Right ventricle myocardium superior (tissue), 1 donor: ENCODE measurements around the gene CPT1C. TPM values are rescaled to one million over a fixed set of nuclear protein-coding genes. Genes with fewer than 3 reads are reported as not detected.

Experiments used
- ATAC-seq: fragments of 200-7000 bp; cut with Tn5 transposase; one replicate; pipeline ENCODE4 v1.9.1; 2020; ENCODE audit warnings: mild to moderate bottlenecking; ENCODE audit not compliant: poor library complexity
- DNase-seq: peaks from one replicate; pipeline ENCODE4 v3.0.0-alpha.2; 2020
- intact Hi-C: fragments of 100-400 bp; cut with DNase I; formaldehyde crosslinking; loops from one replicate; pipeline ENCODE4 v1.11.2; 2022
- total RNA-seq: library from RNA; stranded (reverse); fragmentation: NEBNext Ultra II Directional; extraction: Animal tissue kit (Norgen Biotek cat#: 25700); gene quantifications from one replicate; pipeline ENCODE4 v1.2.1, GENCODE V29; 2021
- donor health status: DM: no; HTN: yes; CAD: no; lungs with severe emphysema.

The CPT1C gene
- total RNA-seq, 1 donor from 2014 or later: 2.2 TPM

DNA sequence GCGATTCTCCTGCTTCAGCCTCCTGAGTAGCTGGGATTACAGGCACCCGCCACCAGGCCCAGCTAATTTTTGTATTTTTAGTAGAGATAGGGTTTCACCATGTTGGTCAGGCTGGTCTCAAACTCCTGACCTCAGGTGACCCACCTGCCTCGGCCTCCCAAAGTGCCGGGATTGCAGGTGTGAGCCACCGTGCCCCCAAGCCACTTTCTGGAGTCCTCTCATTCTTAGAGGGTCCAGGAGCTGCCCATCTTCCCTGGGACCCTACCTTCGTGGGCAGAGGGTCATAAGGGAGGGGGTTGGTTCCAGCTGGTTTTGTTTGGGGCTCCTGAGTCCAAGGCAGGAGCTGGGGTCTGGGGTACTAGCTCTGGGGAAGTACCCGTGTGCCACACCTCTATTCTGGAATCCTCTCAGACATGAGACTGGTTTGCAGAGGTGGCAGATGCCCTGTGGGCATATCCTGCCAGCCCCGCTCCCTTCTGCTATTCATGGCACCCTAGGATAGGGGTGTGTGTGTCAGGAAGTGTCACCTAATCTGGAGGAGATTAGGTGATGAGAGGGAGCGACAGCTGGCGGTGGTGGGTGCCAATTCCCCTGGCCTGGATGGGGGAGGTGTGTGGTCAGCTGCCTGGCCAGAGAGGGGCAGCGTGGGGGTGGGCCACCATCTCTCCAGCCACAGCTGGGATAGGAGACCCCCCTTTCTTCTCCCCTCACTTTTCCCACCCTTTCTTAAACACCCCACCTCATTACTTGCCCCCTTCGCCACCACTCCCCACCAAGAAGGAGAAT is 11.7 kb upstream of the CPT1C start:
- DNase-seq (no peak), ATAC-seq (no peak)
- intact Hi-C loops: loop anchor here (5.0 to 10.0 kb wide), 2 partner anchors 172 to 186 kb away; partner anchors contain the start of gene PNKP

DNA sequence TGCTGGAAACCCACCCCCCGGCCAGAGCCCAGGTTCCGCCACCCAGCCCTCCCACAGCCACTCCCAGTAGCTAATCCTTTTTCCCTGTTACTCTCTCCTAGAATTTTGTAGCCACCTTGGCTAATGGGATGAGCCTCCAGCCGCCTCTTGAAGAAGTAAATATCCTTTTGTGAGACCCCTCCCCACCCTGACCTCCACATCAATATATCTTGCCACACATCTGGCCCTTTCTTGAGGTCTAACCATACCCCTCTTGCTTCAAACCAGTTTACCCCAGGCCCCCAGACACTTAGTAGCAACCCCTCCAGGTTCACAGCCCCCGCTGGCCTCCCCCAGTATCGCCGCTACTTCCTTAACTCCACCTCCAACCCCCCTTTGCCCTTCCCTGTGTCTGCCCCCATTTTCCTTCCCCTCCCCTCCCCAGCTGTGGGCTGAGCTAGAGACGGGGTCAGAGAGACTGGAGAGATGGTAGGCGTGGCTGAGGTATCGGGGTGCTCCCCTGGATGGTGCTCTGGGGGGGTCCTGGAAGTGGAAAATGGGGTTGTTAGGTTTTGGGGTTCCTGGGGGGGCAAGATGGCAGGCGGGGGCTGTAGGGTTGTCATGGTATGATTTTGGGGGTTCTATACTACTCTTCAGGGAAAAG is 11.0 kb upstream of the CPT1C start:
- intact Hi-C loops: loop anchor here (5.0 to 10.0 kb wide), 2 partner anchors 173 to 185 kb away; partner anchors contain the start of gene PNKP
- ATAC-seq (no peak), DNase-seq (no peak)

GRCh38 chr19:49680421-49681351 is 10.2 kb upstream of the CPT1C start:
- intact Hi-C loops: no loop called here
- DNase-seq (peak; percentile 95), ATAC-seq (peak; percentile 29)

- ATAC-seq: no peak
- DNase-seq: no peak
- intact Hi-C loops: no loop called here
Observed at GRCh38 chr19:49681830-49682229, 9.1 kb upstream of the CPT1C start.

DNA sequence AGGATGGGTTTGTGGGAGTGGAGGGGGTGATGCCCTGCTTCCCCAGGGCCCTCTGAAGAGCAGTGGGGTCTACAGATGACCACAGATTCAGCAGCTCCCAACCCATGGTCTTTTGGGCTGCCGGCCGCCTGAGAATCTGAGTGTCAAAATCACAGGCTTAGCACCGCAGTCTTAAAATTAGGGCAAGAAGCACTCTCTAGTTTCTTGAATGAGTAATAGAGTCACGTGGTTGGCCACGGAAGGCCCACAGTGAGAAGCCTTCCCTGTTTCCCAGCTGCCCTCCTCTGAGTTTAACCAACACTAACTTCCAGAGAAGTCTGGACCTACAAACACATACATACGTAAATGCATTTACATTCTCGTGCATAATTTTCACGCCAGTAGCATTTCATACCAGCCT is 8.6 kb upstream of the CPT1C start:
- intact Hi-C loops: no loop called here
- no peak for ATAC-seq
- no peak for DNase-seq

GRCh38 chr19:49683814-49684250 is 7.1 kb upstream of the CPT1C start:
- intact Hi-C loops: no loop called here
- ATAC-seq (no peak), DNase-seq (no peak)

DNA sequence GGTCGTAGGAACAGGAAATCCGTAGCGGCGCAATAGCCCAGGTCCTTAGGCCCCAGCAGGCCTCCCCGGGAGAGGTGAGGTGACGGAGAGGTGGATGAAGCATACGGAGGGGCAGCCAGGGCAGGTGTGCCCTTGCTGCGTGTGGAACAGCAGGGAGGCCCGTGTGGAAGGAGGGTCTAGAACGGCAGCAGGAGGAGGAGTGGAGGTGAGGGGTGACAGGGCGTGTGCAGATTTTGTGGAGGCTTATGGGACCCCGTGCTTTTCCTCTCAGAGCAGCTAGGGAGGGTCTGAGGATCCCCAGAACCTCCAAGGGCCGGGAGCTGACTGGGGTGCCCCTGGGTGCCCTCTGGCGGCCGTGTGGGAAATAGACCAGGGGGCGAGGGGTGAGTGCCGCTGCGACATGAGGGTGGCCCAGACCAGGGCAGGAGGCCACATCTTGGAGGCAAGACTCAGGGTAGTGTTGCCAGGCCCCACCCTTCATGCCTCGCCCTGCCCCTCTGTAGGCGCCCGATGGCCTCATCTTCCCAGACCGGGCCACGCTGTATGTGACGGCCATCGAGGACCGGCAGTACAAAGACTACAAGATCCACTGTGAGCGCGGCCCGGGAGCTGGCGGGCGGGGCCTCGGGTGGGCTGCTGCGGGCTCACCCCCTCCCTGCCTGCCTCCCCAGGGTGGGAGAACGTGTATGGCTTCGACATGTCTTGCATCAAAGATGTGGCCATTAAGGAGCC is 6.5 kb upstream of the CPT1C start:
- DNase-seq: no peak
- intact Hi-C loops: no loop called here
- no peak for ATAC-seq

- intact Hi-C loops: no loop called here
- DNase-seq (no peak), ATAC-seq (no peak)
Observed at GRCh38 chr19:49684983-49685553, 5.8 kb upstream of the CPT1C start.

GRCh38 chr19:49685845-49686332 is 5.0 kb upstream of the CPT1C start:
- intact Hi-C loops: no loop called here
- no peak for DNase-seq
- ATAC-seq: no peak

DNA sequence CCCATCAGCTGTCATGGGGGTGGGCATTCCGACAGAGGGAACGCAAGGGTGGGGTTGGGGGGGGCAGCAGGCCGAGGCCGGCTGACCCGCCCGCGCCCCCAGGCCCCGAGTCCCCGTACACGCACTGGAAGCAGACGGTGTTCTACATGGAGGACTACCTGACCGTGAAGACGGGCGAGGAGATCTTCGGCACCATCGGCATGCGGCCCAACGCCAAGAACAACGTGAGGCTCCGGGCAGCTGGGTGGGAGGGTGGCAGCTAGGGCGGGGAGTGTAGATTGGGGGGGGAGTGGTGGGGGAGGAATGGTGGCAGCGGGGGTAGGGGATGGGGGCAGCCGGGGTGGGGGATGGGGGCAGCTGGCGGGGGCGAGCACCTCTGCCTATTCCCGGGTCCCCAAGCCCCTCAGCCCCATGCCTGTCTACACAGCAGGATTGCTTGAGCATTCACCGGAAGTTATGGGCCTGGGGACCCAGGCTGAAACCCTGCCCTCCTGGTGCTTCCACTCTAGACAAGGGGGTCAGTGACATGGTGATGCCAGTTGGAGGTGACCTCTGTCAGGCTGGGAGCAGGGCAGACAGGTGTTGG is 4.3 kb upstream of the CPT1C start:
- intact Hi-C loops: no loop called here
- ATAC-seq (no peak), DNase-seq (no peak)

- intact Hi-C loops: no loop called here
- ATAC-seq (no peak), DNase-seq (no peak)
Observed at GRCh38 chr19:49687150-49687549, 3.8 kb upstream of the CPT1C start.

- intact Hi-C loops: no loop called here
- ATAC-seq: no peak
- no peak for DNase-seq
Observed at GRCh38 chr19:49687566-49688316, 3.2 kb upstream of the CPT1C start.

DNA sequence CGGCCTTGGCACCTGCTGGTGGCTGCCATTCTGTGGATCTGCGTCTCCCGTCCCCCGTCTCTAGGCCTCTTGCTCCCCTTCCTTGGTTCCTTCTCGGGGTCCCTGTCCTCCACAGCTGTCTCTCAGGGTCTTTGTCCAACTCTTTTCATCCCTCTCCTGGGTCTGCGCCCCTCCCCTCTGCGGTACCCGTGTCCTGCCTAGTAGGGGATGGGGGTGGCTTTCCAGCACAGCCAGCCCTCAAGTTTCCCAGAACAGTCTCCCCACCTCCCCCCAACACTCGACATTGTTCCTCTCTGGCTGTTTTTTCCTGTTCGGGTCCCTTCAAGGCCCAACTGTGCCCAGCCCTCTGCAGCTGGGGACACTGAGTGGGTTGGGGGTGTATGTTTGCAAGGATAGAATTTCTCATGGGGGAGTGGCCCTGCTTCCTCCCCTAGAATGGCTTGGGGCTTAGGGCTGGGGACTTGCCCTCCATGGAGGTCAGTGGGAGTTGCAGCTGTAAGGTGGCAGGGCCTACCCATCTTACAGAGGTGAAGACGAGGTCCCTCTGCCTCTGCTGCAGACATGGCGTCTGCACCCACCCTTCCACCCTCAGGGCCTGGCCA is 2.3 kb upstream of the CPT1C start:
- no peak for DNase-seq
- intact Hi-C loops: no loop called here
- no peak for ATAC-seq

GRCh38 chr19:49689133-49690078 is 1.5 kb upstream of the CPT1C start, which contains the start of gene ADM5:
Gene ADM5, plus strand, starts transcription at chr19:49689594. Its CDS starts 244 bp downstream, at chr19:49689838.
- peak; percentile 54 for ATAC-seq
- intact Hi-C loops: no loop called here
- DNase-seq: peak; percentile 69

DNA sequence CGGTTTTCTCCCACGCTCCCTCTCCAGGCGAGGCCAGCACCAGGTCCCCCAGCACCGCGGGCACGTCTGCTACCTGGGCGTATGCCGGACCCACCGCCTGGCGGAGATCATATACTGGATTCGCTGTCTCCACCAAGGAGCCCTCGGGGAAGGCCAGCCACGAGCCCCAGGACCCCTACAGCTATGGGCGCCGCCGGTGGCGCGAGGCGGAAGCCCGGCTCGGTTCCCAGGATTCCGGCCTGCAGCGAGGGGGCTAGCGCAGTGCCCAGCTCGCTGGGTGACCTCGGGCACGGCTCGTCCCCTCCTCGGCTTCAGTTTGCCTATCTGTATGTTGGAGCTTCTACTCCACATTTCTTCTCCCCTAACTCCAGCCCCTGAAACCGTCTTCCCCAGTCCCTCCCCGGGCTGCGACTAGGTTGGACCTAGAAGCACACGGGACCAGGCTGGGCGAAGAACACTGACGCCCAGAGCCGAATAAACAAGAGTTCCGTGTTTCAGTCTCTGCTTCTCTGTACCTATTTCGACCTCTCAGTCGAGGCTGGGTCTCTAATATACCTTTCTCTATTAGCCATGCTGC is 749 bp upstream of the CPT1C start:
- no peak for DNase-seq
- peak; percentile 5 for ATAC-seq
- intact Hi-C loops: no loop called here
